GM18858 (cell line): ENCODE data around the gene CDKN2B.
"Not testable (repeated sequence)": the region's sequence is repeated elsewhere in the genome, so short reads cannot be mapped to it uniquely, and the experiment has no call there.

Source experiments
- ATAC-seq: cut with Tn5 transposase; IDR thresholded peaks from one replicate; pipeline ENCODE4 v1.9.1; 2021; ENCODE audit not compliant: unreplicated experiment

Gene CDKN2B

DNA sequence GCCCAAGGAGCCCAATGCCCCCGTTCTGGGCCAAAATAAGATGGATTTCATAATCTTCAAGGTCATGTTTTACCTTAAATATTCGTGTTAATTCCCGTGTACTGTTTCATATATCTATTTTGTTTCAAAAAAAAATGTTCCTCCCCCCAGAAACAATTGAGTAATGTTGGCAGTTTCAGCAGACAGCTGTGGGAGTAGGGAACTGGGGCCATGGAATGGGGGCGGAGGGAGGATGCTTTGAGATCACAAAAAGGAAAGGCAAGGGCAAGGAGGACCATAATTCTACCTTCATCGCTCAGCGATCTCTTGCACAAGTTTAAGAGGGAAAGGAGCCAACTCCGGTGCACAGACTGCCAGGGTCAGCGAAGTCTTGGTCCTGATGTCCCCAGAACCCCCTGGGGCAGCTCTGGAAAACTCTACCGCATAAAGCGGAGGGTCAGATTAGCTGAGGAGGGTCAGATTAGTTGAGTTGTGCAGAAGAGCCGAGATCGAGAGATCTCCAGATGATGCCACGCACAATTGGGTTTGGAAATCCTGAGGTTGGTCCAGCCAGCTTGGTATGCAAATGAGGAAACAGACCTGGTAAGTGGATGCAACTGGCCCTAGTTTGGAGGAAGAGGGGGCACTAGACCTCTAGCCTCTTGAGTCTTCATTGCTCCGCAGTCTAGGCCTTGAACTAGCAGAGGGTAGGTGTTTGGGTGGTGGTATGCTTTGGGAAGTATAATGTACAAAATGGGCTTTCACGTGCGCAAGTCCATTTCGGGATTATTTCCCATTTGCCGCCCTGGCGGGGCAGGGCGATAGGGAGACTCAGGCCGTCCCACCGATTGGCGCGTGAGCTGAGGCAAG lies 38.9 kb downstream of the CDKN2B start:
- no peak for ATAC-seq

GRCh38 chr9:21969011-21969940 lies 39.8 kb downstream of the CDKN2B start:
- no peak for ATAC-seq

DNA sequence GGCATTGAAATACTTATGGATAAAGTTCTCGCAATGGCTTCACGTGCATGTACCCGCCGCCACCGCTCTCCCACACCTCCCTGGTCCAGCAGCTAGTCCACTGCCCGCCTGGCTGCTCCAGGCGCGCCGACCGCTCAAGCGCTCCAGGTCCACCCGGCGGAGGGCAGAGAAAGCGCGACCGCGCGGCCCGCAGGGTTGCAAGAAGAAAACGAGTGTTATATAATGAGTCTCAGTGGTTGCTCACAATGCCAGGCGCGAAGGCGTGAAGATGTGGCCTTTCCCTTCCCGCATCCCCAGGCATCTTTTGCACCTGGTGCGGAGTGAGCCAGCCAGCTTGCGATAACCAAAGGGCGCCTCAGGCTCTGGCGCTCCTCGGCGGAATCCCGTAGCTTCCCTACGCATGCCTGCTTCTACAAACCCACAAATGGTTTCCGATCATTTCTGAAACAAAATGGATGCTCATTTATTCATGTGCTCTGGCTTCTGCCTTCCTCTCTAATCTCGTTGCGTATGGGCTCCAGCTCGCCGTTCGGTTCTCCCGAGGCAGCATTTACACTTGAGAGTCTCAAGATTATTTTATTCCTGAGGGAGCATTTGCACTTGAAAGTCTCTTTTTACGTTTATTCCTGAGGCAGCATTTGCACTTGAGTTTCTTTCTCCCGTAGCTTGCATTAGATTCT lies 40.6 kb downstream of the CDKN2B start:
- no peak for ATAC-seq

DNA sequence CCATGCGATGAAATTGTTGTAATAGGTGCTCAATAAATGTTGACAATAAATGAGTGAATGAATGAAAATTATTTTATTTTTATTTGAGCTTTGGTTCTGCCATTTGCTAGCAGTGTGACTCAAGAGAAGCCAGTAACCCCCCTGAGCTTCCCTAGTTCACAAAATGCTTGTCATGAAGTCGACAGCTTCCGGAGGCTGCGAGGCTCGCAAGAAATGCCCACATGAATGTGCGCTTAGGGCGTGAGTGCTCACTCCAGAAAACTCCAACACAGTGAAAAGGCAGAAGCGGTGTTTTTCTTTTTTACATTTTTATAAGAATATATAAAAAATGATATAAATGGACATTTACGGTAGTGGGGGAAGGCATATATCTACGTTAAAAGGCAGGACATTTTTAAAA lies 41.4 kb downstream of the CDKN2B start:
- no peak for ATAC-seq

DNA sequence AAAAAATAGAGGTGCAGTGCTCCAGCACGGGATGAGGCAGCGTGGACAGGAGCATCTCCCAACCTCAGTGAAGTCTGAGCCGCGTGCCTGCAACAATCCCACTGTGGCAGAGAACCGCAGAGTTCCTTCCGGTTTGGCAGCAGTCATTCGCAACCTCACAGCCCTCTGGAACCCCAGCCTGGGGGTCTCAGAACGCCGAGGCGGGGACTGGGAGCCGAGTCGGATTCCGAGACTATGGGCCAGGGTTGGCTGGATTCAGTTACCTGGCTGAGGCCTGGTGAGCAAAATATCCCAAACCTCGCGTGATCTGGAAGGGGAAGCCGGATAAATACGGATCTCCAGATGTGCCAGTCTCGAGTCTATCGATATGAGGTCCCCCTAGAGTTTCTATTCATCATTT lies 41.9 kb downstream of the CDKN2B start:
- no peak for ATAC-seq

DNA sequence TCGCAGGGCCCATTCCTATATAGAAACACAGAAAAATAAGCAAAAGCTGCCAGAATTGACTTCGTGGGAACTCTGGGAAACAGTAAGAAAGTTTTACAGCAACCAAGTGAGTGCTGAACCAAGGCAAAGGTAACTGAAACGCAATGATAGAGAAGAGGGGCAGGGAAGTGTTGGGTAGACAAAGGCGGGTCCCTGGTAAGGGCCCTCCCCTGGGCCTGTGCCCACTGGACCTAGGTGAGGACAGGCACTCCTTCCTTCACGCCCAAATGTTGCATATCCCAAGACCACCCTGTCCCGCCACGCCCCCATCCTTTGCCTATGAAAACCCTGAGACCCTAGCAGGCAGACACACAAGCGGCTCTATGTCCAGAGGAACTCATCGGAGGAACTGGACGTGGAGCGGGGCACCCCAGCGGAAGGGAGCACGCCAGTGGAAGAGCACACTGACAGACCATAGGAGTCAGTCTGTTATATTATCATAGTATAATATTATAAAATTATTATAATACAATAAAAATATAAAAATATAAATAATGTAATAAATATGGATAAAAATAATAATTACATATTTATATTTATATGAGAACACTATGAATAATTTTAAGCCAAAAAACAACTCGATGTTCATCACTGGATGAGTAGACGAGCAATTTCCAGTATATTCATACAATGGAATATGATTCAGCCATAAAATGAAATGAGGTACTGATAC lies 42.8 kb downstream of the CDKN2B start:
- no peak for ATAC-seq

DNA sequence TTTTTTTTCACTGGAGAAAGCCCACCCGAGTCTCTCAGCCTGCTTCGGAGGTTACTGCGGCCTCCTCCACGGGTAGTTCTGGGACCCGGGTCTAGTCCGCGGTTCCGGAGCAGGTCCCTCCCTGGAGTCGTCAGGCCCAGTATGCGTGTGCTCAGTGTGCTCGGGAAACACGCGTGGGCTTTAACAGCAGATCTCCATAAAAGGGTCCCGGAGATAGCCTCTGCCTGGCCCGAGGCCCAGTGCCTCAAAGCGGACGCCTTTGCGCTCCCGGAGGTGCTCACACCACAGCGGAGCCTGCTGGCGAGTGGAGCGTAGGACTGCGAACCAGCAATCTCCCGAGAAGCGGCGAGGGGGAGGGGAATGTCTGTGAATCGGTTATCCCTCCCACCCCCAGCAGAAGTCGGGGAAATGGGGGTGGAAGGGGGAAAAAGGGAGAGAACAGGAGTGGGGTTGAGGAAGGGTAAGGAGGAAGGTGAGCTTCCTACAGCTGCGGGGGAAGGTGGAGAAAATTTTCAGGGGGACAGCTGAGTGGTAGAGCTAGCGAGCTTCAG lies 43.6 kb downstream of the CDKN2B start:
- peak; percentile 77 for ATAC-seq

DNA sequence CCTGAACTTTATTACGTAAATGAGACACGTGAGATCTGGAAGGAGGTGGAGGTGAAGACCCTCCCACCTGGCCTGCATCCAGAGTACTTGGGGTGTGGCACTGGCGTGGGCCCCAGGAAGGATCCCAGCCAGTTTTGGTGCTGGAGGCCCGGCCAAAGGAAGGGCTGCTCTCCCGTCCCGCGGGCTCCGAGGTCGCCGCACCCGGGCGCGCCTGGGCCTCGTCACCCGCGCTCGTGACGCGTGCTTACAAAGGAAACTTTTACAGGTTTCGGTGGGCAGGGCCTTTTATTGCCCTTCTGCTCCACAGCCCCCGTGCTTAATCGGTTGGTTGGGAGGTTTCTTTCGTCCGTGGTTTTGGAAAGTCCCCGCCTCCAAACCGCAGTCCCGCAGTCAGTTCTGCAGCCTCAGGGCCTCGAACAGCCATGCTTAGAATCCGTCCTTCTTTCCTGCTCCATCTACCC lies 44.1 kb downstream of the CDKN2B start:
- peak; percentile 49 for ATAC-seq

- ATAC-seq, result no peak
These were observed 47.5 kb downstream of the CDKN2B start for GRCh38 chr9:21961569-21961968.

DNA sequence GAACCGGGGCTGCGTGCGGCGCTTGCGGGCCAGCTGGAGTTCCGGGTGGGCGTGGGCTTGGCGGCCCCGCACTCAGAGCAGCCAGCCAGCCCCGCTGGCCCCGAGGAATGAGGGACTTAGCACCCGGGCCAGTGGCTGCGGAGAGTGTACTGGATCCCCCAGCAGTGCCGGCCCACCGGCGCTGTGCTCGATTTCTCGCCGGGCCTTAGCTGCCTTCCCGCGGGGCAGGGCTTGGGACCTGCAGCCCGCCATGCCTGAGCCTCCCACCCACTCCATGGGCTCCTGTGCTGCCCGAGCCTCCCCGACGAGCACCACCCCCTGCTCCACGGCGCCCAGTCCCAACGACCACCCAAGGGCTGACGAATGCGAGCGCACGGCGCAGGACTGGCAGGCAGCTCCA lies 49.8 kb downstream of the CDKN2B start:
- not testable (repeated sequence) for ATAC-seq

DNA sequence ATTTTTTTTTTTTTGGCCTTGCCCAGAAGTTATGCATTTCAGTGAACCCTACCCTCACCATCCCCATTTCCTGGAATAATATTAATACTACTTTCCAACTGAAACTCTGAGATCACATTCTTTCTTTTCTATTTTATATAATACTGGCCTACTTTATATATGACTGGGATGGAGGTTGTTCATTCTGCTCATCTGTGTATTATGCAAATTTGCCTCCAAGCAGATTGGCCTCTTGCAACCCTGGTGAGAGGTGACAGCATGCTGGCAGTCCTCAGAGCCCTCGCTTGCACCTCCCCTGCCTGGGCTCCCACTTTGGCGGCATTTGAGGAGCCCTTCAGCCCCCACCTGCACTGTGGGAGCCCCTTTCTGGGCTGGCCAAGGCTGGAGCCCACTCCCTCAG lies 50.3 kb downstream of the CDKN2B start:
- no peak for ATAC-seq
